PC-9 (cell line): ENCODE data around the gene SSC5D.

Experiments used
- EZH2 ChIP-seq: fragments of 200-600 bp; sonication (generic); IDR thresholded peaks from 2 replicates; pipeline ENCODE4 v1.8.0; 2017; ENCODE audit warnings: antibody characterized with exemption, low read depth
- TF ChIP-seq, protein P1 (sequence below): fragments of 200-600 bp; sonication (generic); conservative IDR thresholded peaks from 2 replicates; pipeline ENCODE4 v1.6.1; 2017; ENCODE audit warnings: mixed run types, antibody characterized with exemption, mild to moderate bottlenecking, moderate library complexity

DNA sequence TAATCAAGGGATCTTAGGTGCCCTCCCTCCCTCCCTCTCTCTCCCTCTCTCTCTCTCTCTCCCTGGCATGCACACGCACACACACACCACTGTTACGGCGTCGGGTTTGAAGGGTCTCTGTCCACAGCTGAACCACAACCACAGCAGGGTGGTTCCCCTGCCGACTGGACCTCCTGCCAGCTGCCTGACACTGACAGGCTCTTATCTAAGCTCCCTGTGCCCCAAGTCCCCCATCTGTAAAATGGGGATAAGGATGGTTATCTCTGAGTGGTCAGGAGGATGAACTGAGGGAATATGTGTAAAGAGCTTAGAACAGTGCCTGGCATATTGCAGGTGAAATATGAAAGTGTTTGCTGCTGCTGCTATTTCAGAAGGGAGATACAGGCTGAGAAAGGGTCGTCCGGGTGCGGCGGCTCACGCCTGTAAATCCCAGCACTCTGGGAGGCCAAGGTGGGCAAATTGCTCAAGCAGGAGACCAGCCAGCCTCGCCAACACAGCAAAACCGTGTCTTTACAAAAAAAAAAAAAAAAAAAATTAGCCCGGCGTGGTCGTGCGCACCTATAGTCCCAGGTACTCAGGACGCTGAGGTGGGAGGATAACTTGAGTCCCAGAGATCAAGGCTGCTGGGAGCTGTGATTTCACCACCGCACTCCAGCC, 44.3 kb upstream of the SSC5D start:
- TF ChIP-seq, protein P1, sequence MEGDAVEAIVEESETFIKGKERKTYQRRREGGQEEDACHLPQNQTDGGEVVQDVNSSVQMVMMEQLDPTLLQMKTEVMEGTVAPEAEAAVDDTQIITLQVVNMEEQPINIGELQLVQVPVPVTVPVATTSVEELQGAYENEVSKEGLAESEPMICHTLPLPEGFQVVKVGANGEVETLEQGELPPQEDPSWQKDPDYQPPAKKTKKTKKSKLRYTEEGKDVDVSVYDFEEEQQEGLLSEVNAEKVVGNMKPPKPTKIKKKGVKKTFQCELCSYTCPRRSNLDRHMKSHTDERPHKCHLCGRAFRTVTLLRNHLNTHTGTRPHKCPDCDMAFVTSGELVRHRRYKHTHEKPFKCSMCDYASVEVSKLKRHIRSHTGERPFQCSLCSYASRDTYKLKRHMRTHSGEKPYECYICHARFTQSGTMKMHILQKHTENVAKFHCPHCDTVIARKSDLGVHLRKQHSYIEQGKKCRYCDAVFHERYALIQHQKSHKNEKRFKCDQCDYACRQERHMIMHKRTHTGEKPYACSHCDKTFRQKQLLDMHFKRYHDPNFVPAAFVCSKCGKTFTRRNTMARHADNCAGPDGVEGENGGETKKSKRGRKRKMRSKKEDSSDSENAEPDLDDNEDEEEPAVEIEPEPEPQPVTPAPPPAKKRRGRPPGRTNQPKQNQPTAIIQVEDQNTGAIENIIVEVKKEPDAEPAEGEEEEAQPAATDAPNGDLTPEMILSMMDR: no peak
- no peak for TF ChIP-seq EZH2
